DND-41 (cell line): ENCODE data around the gene SPSB3.
A peak's percentile ranks its signal among the peaks of the same experiment; 100 is the strongest.

Experiments used
- ATAC-seq: fragments of 200-7000 bp; cut with Tn5 transposase; 3 replicates; pipeline ENCODE4 v1.9.1; 2021; ENCODE audit warnings: low read depth; ENCODE audit not compliant: insufficient read depth
- DNase-seq: peaks from one replicate; pipeline ENCODE4 v3.0.0-alpha.2; 2020
- H2AFZ ChIP-seq: 2 replicates; pipeline ENCODE4 v1.6.0; 2012; ENCODE audit warnings: low read depth, low read length
- H3K27ac ChIP-seq: 2 replicates; pipeline ENCODE4 v1.5.1; 2012; ENCODE audit warnings: low read length, inconsistent platforms
- H3K27me3 ChIP-seq: fragments of 200-600 bp; sonication (generic); 2 replicates; pipeline ENCODE4 v1.6.0; 2012; ENCODE audit warnings: low read length, mild to moderate bottlenecking, inconsistent platforms; ENCODE audit not compliant: insufficient read depth, poor library complexity
- H3K36me3 ChIP-seq: 2 replicates; pipeline ENCODE4 v1.5.1; 2012; ENCODE audit warnings: low read length, inconsistent platforms; ENCODE audit not compliant: insufficient read depth
- H3K4me1 ChIP-seq: 2 replicates; pipeline ENCODE4 v1.5.1; 2012; ENCODE audit warnings: mild to moderate bottlenecking, low read length; ENCODE audit not compliant: insufficient read depth
- H3K4me2 ChIP-seq: 2 replicates; pipeline ENCODE4 v1.6.0; 2012; ENCODE audit warnings: mild to moderate bottlenecking, moderate library complexity, low read length, inconsistent platforms; ENCODE audit not compliant: insufficient read depth
- H3K4me3 ChIP-seq, 2 experiments: fragments of 200-600 bp in 1 of 2; shearing (Covaris generic) in 1 of 2; 2 replicates each; pipeline ENCODE4 v1.5.1; 2012 to 2016; ENCODE audit warnings: inconsistent platforms in 2 of 2, low read length in 2 of 2, mild to moderate bottlenecking in 2 of 2, low read depth in 1 of 2, moderate library complexity in 1 of 2
- H3K79me2 ChIP-seq: 2 replicates; pipeline ENCODE4 v1.6.0; 2012; ENCODE audit warnings: low read length, inconsistent platforms; ENCODE audit not compliant: insufficient read depth
- H3K9ac ChIP-seq: 2 replicates; pipeline ENCODE4 v1.6.0; 2012; ENCODE audit warnings: low read depth, mild to moderate bottlenecking, inconsistent platforms, low read length, moderate library complexity
- H3K9me3 ChIP-seq: 2 replicates; pipeline ENCODE4 v1.5.1; 2012; ENCODE audit warnings: low read length, moderate library complexity, mild to moderate bottlenecking, inconsistent platforms; ENCODE audit not compliant: insufficient read depth, severe bottlenecking
- H4K20me1 ChIP-seq: 2 replicates; pipeline ENCODE4 v1.6.0; 2012; ENCODE audit warnings: low read length; ENCODE audit not compliant: insufficient read depth
- EZH2 ChIP-seq: IDR thresholded peaks from 3 replicates; pipeline ENCODE4 v1.6.1; 2012; ENCODE audit warnings: borderline replicate concordance, low read depth, mild to moderate bottlenecking, moderate library complexity, low read length, inconsistent platforms; ENCODE audit not compliant: severe bottlenecking
- TF ChIP-seq, protein P1 (sequence below): IDR thresholded peaks from 2 replicates; pipeline ENCODE4 v1.5.1; 2012; ENCODE audit warnings: borderline replicate concordance, low read length, moderate library complexity, mild to moderate bottlenecking; ENCODE audit not compliant: poor library complexity, severe bottlenecking; ENCODE audit errors: extremely low read depth

Gene SPSB3

DNA sequence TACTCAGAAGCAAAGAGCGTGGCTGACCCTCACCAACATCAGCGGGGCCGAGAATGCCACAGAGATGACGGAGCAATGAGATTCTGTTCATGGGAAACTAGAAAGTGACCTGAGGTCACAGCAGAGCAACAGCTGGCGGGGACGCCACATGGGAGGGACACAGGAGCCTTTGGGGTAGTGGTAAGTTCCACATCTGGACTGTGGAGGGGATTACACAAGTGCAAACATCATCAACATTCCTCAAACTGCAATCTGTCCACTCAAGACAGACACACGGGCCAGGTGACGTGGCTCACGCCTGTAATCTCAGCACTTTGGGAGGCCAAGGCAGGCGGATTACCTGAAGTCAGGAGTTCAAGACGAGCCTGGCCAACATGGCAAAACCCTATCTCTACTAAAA is 33.1 kb upstream of the SPSB3 start:
- Histone ChIP-seq H3K79me2 (no peaks in the 10 kb centered on the region), H3K36me3 (peaks cover 65% of the 10 kb centered on the region), H3K9ac (no peak overlapping the region), H3K4me3 (no peak overlapping the region), H3K9me3 (no peaks in the 10 kb centered on the region), H4K20me1 (no peaks in the 10 kb centered on the region; the same call in 1 of the 2 replicates), H3K4me1 (no peaks in the 10 kb centered on the region), H2AFZ (no peak overlapping the region), H3K27ac (no peak overlapping the region), H3K27me3 (no peaks in the 10 kb centered on the region), H3K4me2 (no peak overlapping the region)
- TF ChIP-seq, protein P1, sequence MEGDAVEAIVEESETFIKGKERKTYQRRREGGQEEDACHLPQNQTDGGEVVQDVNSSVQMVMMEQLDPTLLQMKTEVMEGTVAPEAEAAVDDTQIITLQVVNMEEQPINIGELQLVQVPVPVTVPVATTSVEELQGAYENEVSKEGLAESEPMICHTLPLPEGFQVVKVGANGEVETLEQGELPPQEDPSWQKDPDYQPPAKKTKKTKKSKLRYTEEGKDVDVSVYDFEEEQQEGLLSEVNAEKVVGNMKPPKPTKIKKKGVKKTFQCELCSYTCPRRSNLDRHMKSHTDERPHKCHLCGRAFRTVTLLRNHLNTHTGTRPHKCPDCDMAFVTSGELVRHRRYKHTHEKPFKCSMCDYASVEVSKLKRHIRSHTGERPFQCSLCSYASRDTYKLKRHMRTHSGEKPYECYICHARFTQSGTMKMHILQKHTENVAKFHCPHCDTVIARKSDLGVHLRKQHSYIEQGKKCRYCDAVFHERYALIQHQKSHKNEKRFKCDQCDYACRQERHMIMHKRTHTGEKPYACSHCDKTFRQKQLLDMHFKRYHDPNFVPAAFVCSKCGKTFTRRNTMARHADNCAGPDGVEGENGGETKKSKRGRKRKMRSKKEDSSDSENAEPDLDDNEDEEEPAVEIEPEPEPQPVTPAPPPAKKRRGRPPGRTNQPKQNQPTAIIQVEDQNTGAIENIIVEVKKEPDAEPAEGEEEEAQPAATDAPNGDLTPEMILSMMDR, result no peak
- no peak for TF ChIP-seq EZH2
- no peak for ATAC-seq
- no peak for DNase-seq

DNA sequence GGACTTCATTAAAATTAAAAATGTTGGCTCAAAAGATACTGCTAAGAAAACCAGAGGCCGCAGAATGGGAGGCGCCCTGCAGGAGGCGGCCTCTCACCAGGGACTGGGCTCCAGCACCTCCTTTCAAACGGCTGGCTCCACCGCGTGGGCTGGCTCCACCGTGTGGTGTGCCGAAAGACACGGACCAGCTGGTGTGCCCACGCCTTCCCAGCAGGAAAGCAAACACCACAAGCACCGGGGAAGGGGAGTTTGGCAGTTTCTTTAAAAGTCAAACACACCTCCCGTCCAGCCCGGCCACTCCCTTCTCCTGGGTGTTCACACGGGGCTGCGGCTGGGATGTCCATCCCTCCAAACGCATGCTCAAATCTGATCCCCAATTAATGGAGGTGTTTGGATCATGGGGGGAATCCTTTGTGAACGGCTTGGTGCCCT is 30.4 kb upstream of the SPSB3 start:
- Histone ChIP-seq H3K27ac (no peak overlapping the region), H3K79me2 (no peaks in the 10 kb centered on the region), H3K9me3 (no peaks in the 10 kb centered on the region), H3K4me1 (no peaks in the 10 kb centered on the region), H3K36me3 (peaks cover 62% of the 10 kb centered on the region), H3K4me2 (no peak overlapping the region), H3K4me3 (no peak overlapping the region), H2AFZ (no peak overlapping the region), H4K20me1 (no peaks in the 10 kb centered on the region), H3K9ac (no peak overlapping the region), H3K27me3 (no peaks in the 10 kb centered on the region)
- DNase-seq, result peak; percentile 28
- 0 out of 3 replicates have a peak, but pooled peaks have one; percentile 42 for ATAC-seq
- TF ChIP-seq, protein P1, result peak; percentile 36
- no peak for TF ChIP-seq EZH2

DNA sequence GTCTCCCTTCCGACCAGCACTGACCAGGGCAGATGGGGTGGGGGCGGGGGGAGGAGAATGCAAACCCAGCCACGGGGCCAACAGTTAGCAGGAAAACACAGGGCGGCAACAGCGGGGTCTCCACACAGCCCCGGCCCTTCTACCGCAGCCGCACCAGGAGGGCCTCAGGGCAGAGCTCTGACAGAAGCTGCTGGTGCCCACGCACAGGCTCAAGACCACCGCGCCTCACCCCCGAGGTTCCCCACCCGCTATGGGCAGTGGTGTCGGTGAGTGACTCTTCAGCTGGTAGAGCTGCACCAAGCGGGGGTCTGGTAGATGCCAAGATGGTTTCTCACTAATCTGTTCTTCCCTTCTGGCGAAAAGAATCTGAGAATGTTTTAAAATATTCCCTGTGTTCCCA is 28.2 kb upstream of the SPSB3 start:
- H3K27me3 ChIP-seq, result no peaks in the 10 kb centered on the region
- H3K27ac ChIP-seq, result no peak overlapping the region
- TF ChIP-seq, protein P1, result no peak
- TF ChIP-seq EZH2, result no peak
- no peak overlapping the region for H2AFZ ChIP-seq
- peaks cover 55% of the 10 kb centered on the region for H3K36me3 ChIP-seq
- H3K4me2 ChIP-seq, result no peak overlapping the region
- H3K79me2 ChIP-seq, result no peaks in the 10 kb centered on the region
- H3K4me1 ChIP-seq, result no peaks in the 10 kb centered on the region
- H3K9me3 ChIP-seq, result no peaks in the 10 kb centered on the region
- H3K4me3 ChIP-seq, result no peak overlapping the region
- ATAC-seq, result no peak
- no peaks in the 10 kb centered on the region for H4K20me1 ChIP-seq
- no peak overlapping the region for H3K9ac ChIP-seq
- DNase-seq, result no peak

GRCh38 chr16:1810106-1810505 is 27.7 kb upstream of the SPSB3 start:
- ATAC-seq, result no peak
- no peak overlapping the region for H3K4me2 ChIP-seq
- H3K79me2 ChIP-seq, result no peaks in the 10 kb centered on the region
- H3K4me1 ChIP-seq, result no peaks in the 10 kb centered on the region
- no peak overlapping the region for H3K9ac ChIP-seq
- DNase-seq, result no peak
- no peak overlapping the region for H3K27ac ChIP-seq
- H3K36me3 ChIP-seq, result peaks cover 51% of the 10 kb centered on the region
- no peak for TF ChIP-seq EZH2
- TF ChIP-seq, protein P1, result no peak
- H4K20me1 ChIP-seq, result no peaks in the 10 kb centered on the region
- H3K4me3 ChIP-seq, result no peak overlapping the region
- no peaks in the 10 kb centered on the region for H3K27me3 ChIP-seq
- no peak overlapping the region for H2AFZ ChIP-seq
- H3K9me3 ChIP-seq, result no peaks in the 10 kb centered on the region
